Stomach (tissue), 4 donors: Measurements from ENCODE around the gene LIAS.

Source experiments
- EP300 ChIP-seq: sonication (generic); formaldehyde crosslinking; IDR thresholded peaks from one replicate; pipeline ENCODE4 v1.6.1; 2017; ENCODE audit warnings: antibody characterized with exemption
- POLR2A ChIP-seq, 4 donors: fragments of 450-650 bp; IDR thresholded peaks; one replicate each; pipeline ENCODE4 v1.6.1; 2016; ENCODE audit warnings: antibody characterized with exemption in 4 of 4, control low read depth in 2 of 4, mild to moderate bottlenecking in 1 of 4, moderate library complexity in 1 of 4
- TF ChIP-seq, protein P1 (sequence below), 7 experiments: fragments of 450-650 bp in 4 of 7; fragments of 200-600 bp in 3 of 7; sonication (generic) in 3 of 7; IDR thresholded peaks; one replicate each; pipeline ENCODE4 v1.5.1; 2016 to 2019; ENCODE audit warnings: antibody characterized with exemption in 7 of 7, control low read depth in 2 of 7, mild to moderate bottlenecking in 1 of 7

DNA sequence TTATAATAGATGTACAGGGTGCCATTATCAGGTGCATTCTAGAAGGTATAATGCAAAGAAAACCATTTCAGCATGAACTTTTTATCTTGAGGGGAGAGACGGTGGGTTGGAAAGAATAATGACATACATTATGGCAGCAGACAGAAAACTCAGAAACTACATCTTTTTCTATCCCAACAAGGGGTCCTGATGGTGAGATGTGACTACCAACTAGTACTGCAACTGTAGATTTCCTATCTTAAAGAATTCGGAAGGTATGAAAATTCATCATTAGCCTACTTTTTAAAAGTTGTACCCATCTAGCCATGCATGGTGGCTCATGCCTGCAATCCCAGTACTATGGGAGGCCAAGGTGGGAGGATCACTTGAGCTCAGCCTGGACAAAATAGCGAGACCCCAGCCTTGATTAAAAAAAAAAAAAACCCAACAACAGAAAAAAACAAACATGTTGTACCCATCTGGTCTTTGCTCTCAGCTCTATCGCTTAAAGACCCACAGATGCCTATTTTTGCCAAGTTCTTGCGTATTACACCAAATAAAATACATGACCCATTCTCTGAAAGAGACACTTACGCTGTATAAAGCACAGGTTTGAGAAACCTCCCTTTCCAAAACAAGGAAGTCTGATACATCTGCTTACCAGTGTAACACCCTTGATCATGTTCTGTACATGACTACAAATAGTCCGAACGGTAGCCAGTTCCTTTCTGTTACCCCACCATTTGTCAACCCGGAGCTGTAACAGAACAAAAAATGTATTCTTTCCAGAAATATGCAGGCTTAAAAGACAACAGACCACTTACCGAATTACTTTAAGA is 1.7 kb upstream of the LIAS start:
- TF ChIP-seq, protein P1, sequence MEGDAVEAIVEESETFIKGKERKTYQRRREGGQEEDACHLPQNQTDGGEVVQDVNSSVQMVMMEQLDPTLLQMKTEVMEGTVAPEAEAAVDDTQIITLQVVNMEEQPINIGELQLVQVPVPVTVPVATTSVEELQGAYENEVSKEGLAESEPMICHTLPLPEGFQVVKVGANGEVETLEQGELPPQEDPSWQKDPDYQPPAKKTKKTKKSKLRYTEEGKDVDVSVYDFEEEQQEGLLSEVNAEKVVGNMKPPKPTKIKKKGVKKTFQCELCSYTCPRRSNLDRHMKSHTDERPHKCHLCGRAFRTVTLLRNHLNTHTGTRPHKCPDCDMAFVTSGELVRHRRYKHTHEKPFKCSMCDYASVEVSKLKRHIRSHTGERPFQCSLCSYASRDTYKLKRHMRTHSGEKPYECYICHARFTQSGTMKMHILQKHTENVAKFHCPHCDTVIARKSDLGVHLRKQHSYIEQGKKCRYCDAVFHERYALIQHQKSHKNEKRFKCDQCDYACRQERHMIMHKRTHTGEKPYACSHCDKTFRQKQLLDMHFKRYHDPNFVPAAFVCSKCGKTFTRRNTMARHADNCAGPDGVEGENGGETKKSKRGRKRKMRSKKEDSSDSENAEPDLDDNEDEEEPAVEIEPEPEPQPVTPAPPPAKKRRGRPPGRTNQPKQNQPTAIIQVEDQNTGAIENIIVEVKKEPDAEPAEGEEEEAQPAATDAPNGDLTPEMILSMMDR (IDR thresholded peaks at IDR 0.05) = no peak
- TF ChIP-seq POLR2A (IDR thresholded peaks at IDR 0.05) = no peak
- no peak for TF ChIP-seq EP300
